ENCODE data around the gene IDUA.

IDUA gene

GRCh38 chr4:1031346-1031745 is 44.5 kb downstream of the IDUA start:
- Histone ChIP-seq H3K4me3 (ENCODE audit: low read depth, low read length) (no peak overlapping the region), H3K18ac (ENCODE audit: low read length) (no peak overlapping the region), H2BK12ac (ENCODE audit: low read length) (no peak overlapping the region), H3K27me3 (ENCODE audit: insufficient read depth, low read length) (no peaks in the 10 kb centered on the region), H2BK5ac (ENCODE audit: low read depth, low read length, poor library complexity) (no peak overlapping the region), H3K9me3 (ENCODE audit: insufficient read depth, low read depth, low read length) (no peaks in the 10 kb centered on the region), H3K27ac (ENCODE audit: low read depth, low read length) (no peak overlapping the region), H3K79me2 (ENCODE audit: control insufficient read depth, insufficient read depth, low read length, poor library complexity) (peaks cover 1% of the 10 kb centered on the region), H3K36me3 (ENCODE audit: control insufficient read depth in 1 of 2, insufficient read depth in 2 of 2, low read length in 2 of 2) (no peaks in the 10 kb centered on the region), H3K79me1 (ENCODE audit: low read length) (no peaks in the 10 kb centered on the region), H3K4me1 (ENCODE audit: control insufficient read depth in 1 of 2, insufficient read depth in 2 of 2, low read length in 2 of 2) (peaks cover 6 to 8% of the 10 kb centered on the region in 2 experiments), H2AFZ (ENCODE audit: insufficient read depth, low read length, poor library complexity) (no peak overlapping the region), H2AK5ac (ENCODE audit: low read length) (no peak overlapping the region), H3K9ac (ENCODE audit: low read length) (no peak overlapping the region), H4K8ac (ENCODE audit: low read depth, low read length) (no peak overlapping the region), H3K14ac (ENCODE audit: low read length) (no peak overlapping the region), H4K12ac (ENCODE audit: low read depth, low read length) (no peak overlapping the region), H3K4me2 (ENCODE audit: low read length) (no peak overlapping the region), H2BK120ac (ENCODE audit: insufficient read depth, low read length, poor library complexity) (no peak overlapping the region), H3K23ac (ENCODE audit: low read length) (no peak overlapping the region), H4K91ac (ENCODE audit: low read depth, low read length) (no peak overlapping the region), H3K4ac (ENCODE audit: low read depth, low read length) (no peak overlapping the region)
- no peak for DNase-seq
- WGBS (ENCODE audit: extremely low coverage, insufficient coverage, insufficient read length): no CpG with 5 or more reads among the region's 8 CpGs

GRCh38 chr4:1031956-1032795 is 45.3 kb downstream of the IDUA start:
- Histone ChIP-seq H3K4me3 (ENCODE audit: low read depth, low read length) (no peak overlapping the region), H3K9me3 (ENCODE audit: insufficient read depth, low read depth, low read length) (no peaks in the 10 kb centered on the region), H2BK120ac (ENCODE audit: insufficient read depth, low read length, poor library complexity) (no peak overlapping the region), H3K27me3 (ENCODE audit: insufficient read depth, low read length) (no peaks in the 10 kb centered on the region), H4K12ac (ENCODE audit: low read depth, low read length) (no peak overlapping the region), H3K18ac (ENCODE audit: low read length) (no peak overlapping the region), H4K8ac (ENCODE audit: low read depth, low read length) (no peak overlapping the region), H3K4ac (ENCODE audit: low read depth, low read length) (no peak overlapping the region), H2AK5ac (ENCODE audit: low read length) (no peak overlapping the region), H3K4me2 (ENCODE audit: low read length) (no peak overlapping the region), H3K79me2 (ENCODE audit: control insufficient read depth, insufficient read depth, low read length, poor library complexity) (peaks cover 1% of the 10 kb centered on the region), H4K91ac (ENCODE audit: low read depth, low read length) (no peak overlapping the region), H3K79me1 (ENCODE audit: low read length) (no peaks in the 10 kb centered on the region), H2BK5ac (ENCODE audit: low read depth, low read length, poor library complexity) (no peak overlapping the region), H3K36me3 (ENCODE audit: control insufficient read depth in 1 of 2, insufficient read depth in 2 of 2, low read length in 2 of 2) (no peaks in the 10 kb centered on the region), H3K23ac (ENCODE audit: low read length) (no peak overlapping the region), H2AFZ (ENCODE audit: insufficient read depth, low read length, poor library complexity) (no peak overlapping the region), H2BK12ac (ENCODE audit: low read length) (no peak overlapping the region), H3K9ac (ENCODE audit: low read length) (no peak overlapping the region), H3K4me1 (ENCODE audit: control insufficient read depth in 1 of 2, insufficient read depth in 2 of 2, low read length in 2 of 2) (peaks cover 6 to 8% of the 10 kb centered on the region in 2 experiments), H3K27ac (ENCODE audit: low read depth, low read length) (no peak overlapping the region), H3K14ac (ENCODE audit: low read length) (no peak overlapping the region)
- DNase-seq: no peak
- WGBS (ENCODE audit: extremely low coverage, insufficient coverage, insufficient read length): no CpG with 5 or more reads among the region's 37 CpGs

GRCh38 chr4:1032861-1033260 is 46.0 kb downstream of the IDUA start:
- no peaks in the 10 kb centered on the region for H3K79me1 ChIP-seq (ENCODE audit: low read length)
- no peak overlapping the region for H3K9ac ChIP-seq (ENCODE audit: low read length)
- H4K8ac ChIP-seq (ENCODE audit: low read depth, low read length): no peak overlapping the region
- no peak overlapping the region for H2BK5ac ChIP-seq (ENCODE audit: low read depth, low read length, poor library complexity)
- H3K4me2 ChIP-seq (ENCODE audit: low read length): no peak overlapping the region
- H3K27ac ChIP-seq (ENCODE audit: low read depth, low read length): no peak overlapping the region
- H3K36me3 ChIP-seq (ENCODE audit: control insufficient read depth in 1 of 2, insufficient read depth in 2 of 2, low read length in 2 of 2): no peaks in the 10 kb centered on the region
- no peak overlapping the region for H2BK120ac ChIP-seq (ENCODE audit: insufficient read depth, low read length, poor library complexity)
- no peaks in the 10 kb centered on the region for H3K9me3 ChIP-seq (ENCODE audit: insufficient read depth, low read depth, low read length)
- H3K4me1 ChIP-seq (ENCODE audit: control insufficient read depth in 1 of 2, insufficient read depth in 2 of 2, low read length in 2 of 2): peaks cover 2 to 6% of the 10 kb centered on the region in 2 experiments
- H2BK12ac ChIP-seq (ENCODE audit: low read length): no peak overlapping the region
- no peak for DNase-seq
- no peak overlapping the region for H4K12ac ChIP-seq (ENCODE audit: low read depth, low read length)
- no peaks in the 10 kb centered on the region for H3K27me3 ChIP-seq (ENCODE audit: insufficient read depth, low read length)
- H4K91ac ChIP-seq (ENCODE audit: low read depth, low read length): no peak overlapping the region
- no CpG with 5 or more reads among the region's 10 CpGs for WGBS (ENCODE audit: extremely low coverage, insufficient coverage, insufficient read length)
- no peak overlapping the region for H3K18ac ChIP-seq (ENCODE audit: low read length)
- H3K4ac ChIP-seq (ENCODE audit: low read depth, low read length): no peak overlapping the region
- H2AK5ac ChIP-seq (ENCODE audit: low read length): no peak overlapping the region
- H3K79me2 ChIP-seq (ENCODE audit: control insufficient read depth, insufficient read depth, low read length, poor library complexity): peaks cover 1% of the 10 kb centered on the region
- H3K14ac ChIP-seq (ENCODE audit: low read length): no peak overlapping the region
- no peak overlapping the region for H3K4me3 ChIP-seq (ENCODE audit: low read depth, low read length)
- H2AFZ ChIP-seq (ENCODE audit: insufficient read depth, low read length, poor library complexity): no peak overlapping the region
- H3K23ac ChIP-seq (ENCODE audit: low read length): no peak overlapping the region

- Histone ChIP-seq H3K79me1 (ENCODE audit: low read length) (no peaks in the 10 kb centered on the region), H3K9me3 (ENCODE audit: insufficient read depth, low read depth, low read length) (no peaks in the 10 kb centered on the region), H3K4me2 (ENCODE audit: low read length) (no peak overlapping the region), H3K14ac (ENCODE audit: low read length) (no peak overlapping the region), H3K18ac (ENCODE audit: low read length) (no peak overlapping the region), H2AFZ (ENCODE audit: insufficient read depth, low read length, poor library complexity) (no peak overlapping the region), H3K9ac (ENCODE audit: low read length) (no peak overlapping the region), H3K27ac (ENCODE audit: low read depth, low read length) (no peak overlapping the region), H3K4me3 (ENCODE audit: low read depth, low read length) (no peak overlapping the region), H3K4ac (ENCODE audit: low read depth, low read length) (no peak overlapping the region), H3K27me3 (ENCODE audit: insufficient read depth, low read length) (no peaks in the 10 kb centered on the region), H4K91ac (ENCODE audit: low read depth, low read length) (no peak overlapping the region), H4K12ac (ENCODE audit: low read depth, low read length) (no peak overlapping the region), H2BK12ac (ENCODE audit: low read length) (no peak overlapping the region), H2BK5ac (ENCODE audit: low read depth, low read length, poor library complexity) (no peak overlapping the region), H3K4me1 (ENCODE audit: control insufficient read depth in 1 of 2, insufficient read depth in 2 of 2, low read length in 2 of 2) (peaks cover 0 to 6% of the 10 kb centered on the region in 2 experiments), H3K79me2 (ENCODE audit: control insufficient read depth, insufficient read depth, low read length, poor library complexity) (no peaks in the 10 kb centered on the region), H3K36me3 (ENCODE audit: control insufficient read depth in 1 of 2, insufficient read depth in 2 of 2, low read length in 2 of 2) (no peaks in the 10 kb centered on the region), H2BK120ac (ENCODE audit: insufficient read depth, low read length, poor library complexity) (no peak overlapping the region), H3K23ac (ENCODE audit: low read length) (no peak overlapping the region), H2AK5ac (ENCODE audit: low read length) (no peak overlapping the region), H4K8ac (ENCODE audit: low read depth, low read length) (no peak overlapping the region)
- WGBS (ENCODE audit: extremely low coverage, insufficient coverage, insufficient read length): no CpG with 5 or more reads among the region's 35 CpGs
- DNase-seq: no peak
Measured at GRCh38 chr4:1033840-1034551, 47.2 kb downstream of the IDUA start.

All from trophoblast cell (in vitro differentiated cells and primary cell).